HG03457 (cell line): ENCODE measurements around the gene ID1.
"Not testable (repeated sequence)": the region's sequence is repeated elsewhere in the genome, so short reads cannot be mapped to it uniquely, and the experiment has no call there.

Experiments
- ATAC-seq: cut with Tn5 transposase; IDR thresholded peaks from one replicate; pipeline ENCODE4 v1.9.1; 2021; ENCODE audit warnings: moderate number of reproducible peaks; ENCODE audit not compliant: unreplicated experiment

The ID1 gene

DNA sequence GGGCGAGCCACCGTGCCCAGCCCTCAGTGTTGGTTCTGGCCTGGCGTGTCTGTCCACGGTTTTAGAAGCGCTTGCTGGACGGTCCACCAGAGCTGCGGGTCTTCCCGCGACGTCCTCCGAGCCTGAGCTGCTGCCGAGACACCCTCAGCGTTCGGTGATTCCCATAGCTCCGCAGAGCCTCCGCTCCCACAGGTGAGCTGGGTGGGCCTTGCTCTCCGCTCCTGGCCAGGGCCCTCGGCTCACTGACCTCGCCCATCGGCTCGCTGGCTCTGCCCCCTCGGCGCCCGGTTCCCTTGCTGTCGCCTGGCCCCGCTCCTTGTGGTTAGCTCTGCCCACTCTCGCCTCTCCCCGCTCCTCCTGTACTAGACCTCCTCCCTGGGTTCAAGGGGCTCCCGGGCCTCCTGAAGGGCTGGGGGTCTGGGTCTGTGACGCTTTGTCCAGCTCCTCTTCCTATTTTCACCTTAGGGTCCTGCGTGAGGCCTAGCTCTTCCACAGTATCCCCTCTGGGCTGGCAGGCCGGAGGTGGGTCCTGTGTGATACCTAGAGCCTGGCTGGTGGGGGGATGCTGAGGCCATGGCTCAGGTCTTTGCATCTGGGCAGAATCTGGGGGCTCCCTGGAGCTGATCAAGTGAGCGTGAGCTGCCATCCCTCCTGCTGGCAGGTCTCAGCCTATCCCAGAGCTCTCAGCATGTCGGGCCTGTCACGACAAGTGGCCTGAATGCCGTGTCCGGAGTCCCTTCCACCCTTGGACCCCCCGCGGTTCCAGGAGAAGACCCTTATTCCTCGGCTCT lies 27.7 kb downstream of the ID1 start:
- ATAC-seq = no peak

DNA sequence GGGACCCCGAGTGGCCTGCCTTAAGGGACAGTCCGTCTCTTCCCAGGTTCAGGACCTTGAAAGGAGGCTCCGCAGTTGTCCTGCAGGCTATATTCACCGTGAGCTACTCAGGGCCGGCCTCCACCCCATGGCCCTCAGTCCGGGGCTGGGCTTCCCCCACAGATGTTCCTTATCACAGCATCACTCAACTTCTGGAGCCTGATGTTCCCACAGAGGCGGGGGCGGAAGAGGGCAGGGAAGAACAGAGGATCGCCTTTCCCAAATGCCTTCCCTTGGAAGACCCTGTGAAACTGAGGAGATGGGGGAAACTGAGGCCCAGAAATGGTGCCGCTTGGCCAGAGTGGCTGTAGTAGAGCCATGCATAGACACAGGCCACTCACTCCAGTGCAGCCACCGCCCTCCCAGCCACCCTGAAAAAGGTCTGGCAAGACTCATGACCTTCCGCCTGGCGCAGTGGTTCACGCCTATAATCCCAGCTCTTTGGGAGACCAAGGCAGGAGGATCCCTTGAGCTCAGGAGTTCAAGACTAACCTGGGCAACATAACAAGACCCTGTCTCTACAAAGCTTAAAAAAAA lies 28.3 kb downstream of the ID1 start:
- ATAC-seq = no peak

DNA sequence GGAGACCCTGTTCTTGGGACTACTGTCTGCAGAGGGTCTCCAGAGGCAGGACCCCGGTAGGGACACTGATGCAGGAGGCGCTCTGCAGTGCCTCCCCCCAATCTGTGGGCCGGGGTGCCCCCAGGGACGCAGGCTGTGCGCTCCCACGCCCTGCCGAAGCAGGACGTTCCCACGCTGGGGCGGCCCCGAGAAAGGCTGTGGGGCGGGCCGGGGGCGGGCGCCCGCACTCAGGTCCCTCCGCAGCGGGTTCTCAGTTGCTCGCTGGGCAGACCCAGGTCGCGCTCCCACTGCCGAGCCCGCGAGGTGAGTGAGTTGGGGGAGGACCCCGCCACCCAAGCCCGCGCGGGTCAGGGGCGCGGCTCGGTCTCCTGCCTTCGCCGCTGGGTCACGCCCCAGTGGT lies 32.6 kb downstream of the ID1 start, which contains the start of gene COX4I2:
TSS of gene COX4I2 (plus strand) at position 253 of the 400 bp plus-strand sequence. CDS start 1,106 bp downstream, outside the sequence.
- no peak for ATAC-seq

DNA sequence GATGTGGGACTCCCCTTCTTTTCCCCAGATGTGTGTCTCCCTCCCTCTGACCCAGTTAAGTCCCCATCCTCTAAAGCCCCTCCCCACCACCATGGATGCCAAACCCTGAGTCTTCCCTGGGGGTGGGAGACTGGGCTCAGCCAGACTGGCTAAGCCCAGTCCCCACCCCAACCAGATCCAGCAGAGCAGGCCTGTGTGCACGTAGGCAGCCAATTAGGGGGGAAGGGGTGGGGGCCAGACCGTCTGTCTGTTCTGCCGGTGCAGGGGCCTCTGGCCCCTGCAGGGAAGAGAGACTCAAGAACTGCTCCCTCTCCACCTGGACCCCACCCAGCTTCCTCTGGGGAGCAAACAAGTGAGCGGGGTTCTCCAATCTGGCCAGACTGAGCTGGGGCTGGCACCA lies 33.2 kb downstream of the ID1 start:
- no peak for ATAC-seq

DNA sequence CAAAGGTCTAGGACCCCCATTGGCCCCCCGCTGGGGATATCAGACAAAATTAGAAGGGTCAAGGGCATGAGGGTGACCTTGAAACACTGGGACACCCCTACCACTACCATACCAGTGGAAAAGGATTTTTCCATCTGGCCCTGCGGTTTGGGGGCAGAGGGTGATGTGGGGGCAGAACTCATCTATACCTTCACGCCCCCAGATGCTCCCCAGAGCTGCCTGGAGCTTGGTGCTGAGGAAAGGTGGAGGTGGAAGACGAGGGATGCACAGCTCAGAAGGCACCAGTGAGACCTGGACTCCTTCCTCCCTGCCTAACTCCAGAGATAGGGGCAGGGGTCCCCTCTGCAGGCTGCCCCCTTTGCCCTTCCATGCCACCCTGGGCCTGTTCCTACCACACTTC lies 33.7 kb downstream of the ID1 start:
- no peak for ATAC-seq

DNA sequence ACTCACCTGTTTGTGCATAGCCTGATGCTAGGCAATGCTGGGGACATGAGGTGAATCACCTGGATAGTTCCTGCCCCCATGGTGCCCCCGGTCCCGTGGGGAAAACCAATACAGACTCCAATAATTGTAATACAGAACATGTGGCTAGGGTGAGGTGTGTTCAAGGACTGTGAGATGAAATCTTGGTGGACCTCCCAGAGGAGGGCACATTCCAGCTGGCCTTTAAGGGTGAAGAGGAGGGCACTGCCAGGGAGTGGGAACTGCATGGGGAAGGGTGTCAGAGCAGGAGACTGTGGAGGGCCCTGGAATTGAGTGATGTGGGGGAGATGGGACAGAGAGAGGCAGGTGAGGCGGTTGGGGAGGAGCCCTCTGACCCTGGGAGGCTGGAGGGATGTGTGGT lies 35.2 kb downstream of the ID1 start:
- no peak for ATAC-seq

DNA sequence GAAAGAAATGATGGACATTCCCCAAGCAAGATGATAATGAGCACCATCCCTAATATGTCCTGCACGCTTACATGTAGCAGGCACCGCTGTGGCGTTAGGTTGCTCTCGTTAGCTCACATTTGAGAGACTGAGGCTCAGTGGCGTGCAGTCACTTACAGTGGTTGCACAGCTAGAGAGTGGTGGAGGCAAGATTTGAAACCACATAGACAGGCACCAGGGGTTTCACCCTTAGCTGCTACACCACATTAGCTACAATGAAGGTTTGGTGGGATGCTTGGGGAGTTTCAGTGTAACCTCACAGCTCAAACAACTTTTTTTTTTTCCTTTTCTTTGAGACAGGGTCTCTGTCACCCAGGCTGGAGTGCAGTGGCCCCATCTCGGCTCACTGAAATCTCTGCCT lies 36.3 kb downstream of the ID1 start:
- no peak for ATAC-seq

DNA sequence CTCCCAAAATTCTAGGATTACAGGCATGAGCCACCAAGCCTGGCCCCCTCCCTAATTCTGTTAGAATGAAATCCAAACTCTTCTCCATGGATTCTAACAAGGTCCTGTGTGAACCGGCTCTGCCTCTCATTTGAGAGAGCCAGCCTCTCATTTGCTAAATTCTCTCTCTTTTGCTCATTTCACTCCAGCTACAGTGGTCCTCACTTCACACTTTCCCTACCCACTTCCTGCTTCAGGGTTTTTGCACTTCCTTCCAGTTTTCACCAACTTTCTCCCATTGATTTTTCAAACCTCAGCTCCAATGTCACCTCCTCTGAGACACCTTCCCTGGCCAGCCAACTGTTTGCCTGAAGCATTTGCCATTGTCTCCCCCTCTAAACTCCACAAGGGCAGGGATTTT lies 37.7 kb downstream of the ID1 start:
- ATAC-seq = no peak

DNA sequence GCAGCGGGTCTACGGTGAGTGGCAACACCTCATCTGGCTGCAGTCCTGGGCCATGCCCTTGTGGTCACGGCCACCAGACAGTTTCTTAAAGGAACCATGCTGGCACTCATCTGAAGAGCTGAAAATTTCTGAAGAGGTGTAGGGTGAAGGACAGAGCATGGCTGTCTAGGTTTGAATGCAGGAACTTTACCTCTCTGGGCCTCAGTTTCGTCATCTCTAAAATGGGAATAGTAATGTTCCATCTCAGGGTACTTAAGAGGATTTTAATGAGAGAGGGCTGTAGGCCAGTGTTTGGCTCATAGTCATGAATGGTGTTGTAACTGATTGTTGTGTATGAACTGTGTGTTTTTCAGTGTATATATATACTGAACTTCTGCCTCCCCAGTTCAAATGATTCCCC lies 38.4 kb downstream of the ID1 start:
- no peak for ATAC-seq

DNA sequence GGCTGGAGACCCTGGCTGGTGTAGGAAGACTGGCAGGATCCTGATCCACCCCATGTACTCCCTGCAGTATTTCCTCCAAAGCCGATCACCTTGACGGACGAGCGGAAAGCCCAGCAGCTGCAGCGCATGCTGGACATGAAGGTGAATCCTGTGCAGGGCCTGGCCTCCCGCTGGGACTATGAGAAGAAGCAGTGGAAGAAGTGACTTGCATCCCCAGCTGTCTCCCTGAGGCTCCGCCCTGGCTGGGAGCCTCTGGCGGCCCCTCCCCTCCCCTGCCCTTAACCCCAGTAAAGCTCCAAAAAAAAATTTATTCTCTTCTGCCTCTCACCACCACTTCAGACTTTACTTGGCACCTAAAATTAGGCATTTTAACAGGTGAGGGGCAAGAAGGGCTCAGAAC lies 39.6 kb downstream of the ID1 start:
- no peak for ATAC-seq

DNA sequence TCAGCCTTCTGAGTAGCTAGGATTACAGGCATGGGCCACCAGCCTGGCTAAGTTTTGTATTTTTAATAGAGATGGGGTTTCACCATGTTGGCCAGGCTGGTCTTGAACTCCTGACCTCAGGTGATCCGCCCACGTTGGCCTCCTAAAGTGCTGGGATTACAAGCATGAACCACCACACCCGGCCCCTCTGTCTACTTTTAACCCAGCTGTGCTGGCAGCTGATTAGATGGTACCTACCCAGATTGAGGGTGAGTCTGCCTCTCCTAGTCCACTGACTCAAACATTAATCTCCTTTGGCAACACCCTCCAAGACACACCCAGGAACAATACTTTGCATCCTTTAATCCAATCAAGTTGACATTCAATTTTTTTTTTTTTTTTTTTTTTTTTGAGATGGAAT lies 43.0 kb downstream of the ID1 start:
- not testable (repeated sequence) for ATAC-seq

DNA sequence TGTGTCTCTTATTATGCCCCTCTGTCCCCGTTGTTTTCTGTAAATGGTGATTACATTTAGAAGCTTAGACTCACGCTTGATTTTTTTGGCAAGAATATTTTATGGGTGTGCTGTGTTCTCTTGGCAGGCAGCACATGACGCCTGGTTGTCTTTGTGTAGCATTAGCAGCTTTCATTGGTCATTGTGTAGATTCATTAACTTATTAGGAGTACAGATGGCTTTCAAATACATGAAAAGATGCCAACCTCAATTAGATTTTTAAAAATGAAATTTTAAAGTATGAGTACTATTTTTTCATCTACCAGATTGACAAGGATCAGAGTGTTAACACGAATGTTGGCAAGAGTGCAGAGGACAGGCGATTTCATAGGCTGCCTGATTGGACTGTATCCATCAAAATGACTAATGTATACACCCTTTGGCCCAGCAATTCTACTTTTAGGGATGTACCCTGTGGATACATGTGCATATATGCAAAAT lies 47.9 kb downstream of the ID1 start:
- ATAC-seq = no peak

DNA sequence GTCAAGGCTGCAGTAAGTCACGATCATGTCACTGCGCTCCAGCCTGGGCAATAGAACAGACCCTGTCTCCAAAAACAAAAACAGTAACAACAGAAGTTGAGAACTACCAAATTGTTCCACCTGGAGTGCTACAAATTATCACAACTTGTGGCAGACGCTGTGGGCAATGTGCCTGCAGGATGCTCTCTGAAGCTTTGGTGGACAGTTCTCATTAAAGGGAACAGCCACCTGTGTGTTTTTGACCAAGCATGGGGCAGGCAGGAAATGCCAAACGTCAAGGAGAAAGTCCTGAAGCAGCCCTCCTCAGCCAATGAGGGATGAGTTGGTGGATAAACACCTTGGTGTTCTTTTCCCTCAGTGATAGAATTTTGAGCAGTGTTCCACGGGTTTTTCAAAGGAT lies 48.5 kb downstream of the ID1 start:
- ATAC-seq = no peak

DNA sequence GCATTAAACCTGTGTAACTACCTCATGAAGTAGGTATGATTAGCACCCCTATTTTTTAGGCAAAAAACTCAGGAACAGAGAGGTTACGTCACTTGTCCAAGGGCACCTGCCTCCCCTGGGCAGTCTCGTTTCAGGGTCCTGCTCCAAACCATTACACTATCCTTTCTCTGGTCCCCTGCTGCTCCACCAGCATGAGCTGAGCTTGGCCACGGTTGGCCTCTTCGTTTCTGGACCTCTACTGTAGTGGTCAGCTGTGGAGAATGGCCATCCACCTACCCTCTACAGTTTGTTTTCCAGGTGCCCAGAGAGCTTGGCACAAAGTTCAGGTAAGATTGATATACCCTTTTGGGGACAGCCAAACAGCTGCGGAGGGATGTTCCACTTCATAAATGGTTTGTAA lies 49.4 kb downstream of the ID1 start:
- no peak for ATAC-seq
